GM12801 (cell line): ENCODE measurements around the gene SGO2.

Source experiments
- TF ChIP-seq, protein P1 (sequence below): IDR thresholded peaks from one replicate; pipeline ENCODE4 v1.5.1; 2011; ENCODE audit warnings: control low read depth; ENCODE audit not compliant: insufficient read length; ENCODE audit errors: extremely low read depth

Gene SGO2

DNA sequence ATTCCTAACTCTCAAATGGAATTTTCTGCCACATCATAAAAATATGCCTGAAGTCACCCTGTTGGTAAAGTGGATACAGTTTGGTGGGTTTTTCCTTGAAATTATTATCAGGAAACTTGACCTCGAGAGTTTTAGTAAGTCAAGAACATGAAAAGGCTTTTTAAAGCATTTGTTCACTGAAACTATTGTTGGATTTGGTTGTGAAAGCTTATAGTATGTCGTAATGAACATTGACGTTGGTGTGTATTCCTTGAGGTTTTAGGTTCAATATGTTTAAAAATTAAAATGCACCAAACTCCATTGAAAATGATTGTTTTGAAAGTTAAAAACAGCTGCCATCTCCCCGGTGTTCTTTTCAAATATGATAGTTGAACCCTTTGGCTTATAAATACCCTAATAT lies 90.6 kb downstream of the SGO2 start:
- TF ChIP-seq, protein P1, sequence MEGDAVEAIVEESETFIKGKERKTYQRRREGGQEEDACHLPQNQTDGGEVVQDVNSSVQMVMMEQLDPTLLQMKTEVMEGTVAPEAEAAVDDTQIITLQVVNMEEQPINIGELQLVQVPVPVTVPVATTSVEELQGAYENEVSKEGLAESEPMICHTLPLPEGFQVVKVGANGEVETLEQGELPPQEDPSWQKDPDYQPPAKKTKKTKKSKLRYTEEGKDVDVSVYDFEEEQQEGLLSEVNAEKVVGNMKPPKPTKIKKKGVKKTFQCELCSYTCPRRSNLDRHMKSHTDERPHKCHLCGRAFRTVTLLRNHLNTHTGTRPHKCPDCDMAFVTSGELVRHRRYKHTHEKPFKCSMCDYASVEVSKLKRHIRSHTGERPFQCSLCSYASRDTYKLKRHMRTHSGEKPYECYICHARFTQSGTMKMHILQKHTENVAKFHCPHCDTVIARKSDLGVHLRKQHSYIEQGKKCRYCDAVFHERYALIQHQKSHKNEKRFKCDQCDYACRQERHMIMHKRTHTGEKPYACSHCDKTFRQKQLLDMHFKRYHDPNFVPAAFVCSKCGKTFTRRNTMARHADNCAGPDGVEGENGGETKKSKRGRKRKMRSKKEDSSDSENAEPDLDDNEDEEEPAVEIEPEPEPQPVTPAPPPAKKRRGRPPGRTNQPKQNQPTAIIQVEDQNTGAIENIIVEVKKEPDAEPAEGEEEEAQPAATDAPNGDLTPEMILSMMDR: no peak

DNA sequence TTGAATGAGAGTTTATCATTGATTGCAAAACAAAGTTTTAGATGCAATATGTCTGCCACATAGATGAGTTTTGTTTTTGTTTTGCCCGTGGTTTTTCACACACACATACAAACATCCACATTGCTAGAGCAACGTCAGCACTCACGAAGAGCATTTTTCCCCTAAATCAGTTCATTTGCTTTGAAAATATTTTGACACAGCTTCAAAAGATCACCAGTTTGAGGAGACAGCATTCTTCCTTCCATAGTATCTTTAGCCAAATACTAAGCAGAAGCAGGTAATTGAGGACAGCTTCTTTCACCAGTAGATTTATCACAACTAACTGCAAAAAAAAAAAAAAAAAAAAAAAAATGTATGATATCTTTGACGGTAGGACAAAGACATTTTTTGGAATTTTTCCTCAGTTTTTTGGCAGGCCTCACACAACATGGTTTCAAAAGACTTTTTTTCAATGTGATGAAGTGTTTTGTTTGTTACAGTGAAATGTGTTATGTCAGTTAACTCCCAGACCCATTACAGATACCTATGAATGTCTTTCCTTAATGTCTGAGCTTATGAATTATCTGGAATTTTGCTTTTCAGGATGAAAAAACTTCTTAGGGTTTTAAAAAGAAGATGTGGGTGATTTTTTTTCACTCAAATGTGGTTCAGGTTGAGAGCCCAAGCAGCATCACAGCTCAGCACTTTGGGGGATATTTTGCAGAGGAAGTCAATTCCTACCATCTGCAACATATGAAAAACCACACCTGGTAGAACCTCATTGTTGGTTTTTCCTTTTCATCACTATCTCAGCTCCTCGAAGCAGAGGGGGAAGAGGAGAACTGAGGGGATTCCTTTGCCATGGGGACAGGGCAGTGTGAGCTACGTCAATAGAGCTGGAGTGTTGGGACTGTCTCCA lies 91.4 kb downstream of the SGO2 start:
- TF ChIP-seq, protein P1: no peak

DNA sequence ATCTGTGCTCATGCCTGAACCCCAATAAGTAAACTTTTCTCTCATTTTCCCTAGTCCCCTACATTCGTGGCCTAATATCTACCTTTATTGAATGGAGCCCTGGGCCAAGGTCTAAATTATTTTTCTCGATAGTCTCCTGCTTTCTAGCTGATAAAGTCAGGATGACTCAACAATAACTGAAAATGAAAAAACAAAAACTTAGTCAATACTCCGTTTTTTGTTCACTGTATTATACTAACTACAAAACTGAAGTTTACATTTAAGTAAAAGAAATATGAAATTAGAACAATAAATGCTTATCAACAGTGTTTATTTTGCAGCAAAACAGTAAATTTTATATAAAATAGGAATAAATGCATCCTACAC lies 92.0 kb downstream of the SGO2 start:
- TF ChIP-seq, protein P1: no peak

DNA sequence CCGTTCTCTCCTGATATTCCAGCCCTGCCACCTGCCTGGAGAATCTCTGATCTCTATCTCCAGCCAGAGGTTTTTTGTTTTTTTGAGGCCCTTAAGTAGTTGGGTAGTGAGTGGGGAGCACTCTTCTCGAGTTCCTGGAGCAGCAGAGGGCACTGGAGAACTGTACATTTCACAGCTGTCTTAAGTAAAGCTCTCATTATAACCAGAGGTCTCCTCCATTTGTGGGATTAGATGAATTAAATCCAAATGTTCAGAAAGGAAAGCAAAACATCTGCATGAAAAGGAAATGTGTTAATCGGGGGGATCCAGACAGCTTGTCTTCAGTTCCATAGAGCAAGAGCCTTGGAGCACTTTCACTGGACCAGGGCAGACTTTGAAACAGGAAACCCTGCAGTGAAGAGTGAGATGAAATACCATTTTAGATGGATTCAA lies 92.6 kb downstream of the SGO2 start:
- TF ChIP-seq, protein P1: no peak

DNA sequence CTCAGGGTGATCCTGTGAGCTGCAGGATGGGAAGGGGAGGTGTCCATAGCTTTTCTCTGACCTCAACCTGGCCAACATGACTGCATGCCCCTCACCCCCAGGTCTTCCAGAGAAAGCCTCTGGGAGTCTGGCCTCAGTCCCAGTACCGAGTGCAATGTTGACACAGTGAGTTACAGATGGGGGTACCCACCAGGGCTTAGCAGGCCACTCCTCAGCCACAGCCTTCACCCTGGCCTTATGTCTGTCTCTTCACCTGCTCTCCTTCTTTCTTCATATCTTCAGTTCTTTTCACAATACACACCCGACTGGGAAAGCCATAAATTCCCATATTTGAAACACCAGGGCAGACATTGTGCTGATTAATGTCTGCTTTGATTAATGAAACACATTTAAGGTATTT lies 93.3 kb downstream of the SGO2 start:
- TF ChIP-seq, protein P1: no peak

DNA sequence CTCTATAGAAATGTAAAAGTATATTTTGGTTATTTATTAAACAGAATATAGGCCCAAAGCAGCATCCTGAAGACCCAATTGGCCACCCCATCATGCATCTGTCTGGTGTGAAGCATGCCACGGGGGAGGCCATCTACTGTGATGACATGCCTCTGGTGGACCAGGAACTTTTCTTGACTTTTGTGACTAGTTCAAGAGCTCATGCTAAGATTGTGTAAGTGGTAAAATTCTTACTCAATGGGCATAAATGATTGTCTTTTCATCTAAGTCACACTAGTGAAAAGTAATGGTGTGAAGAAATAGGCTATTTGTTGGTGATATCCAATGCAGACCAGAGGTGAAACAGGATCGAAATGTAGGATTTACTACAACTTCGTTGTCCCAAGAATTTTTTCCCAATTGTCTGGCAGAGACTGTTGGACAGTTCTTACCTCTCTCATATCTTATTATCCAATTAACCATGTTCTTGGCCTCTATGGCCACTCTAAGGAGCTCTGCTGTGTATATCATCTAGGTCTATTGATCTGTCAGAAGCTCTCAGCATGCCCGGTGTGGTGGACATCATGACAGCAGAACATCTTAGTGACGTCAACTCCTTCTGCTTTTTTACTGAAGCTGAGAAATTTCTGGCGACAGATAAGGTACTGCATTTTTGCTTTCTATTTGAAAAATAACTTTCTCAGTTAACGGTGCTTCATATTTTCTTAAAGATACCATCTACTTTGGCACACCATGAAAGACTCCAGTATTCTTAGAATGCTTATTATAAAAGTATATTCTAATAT lies 94.8 kb downstream of the SGO2 start:
- TF ChIP-seq, protein P1: no peak

DNA sequence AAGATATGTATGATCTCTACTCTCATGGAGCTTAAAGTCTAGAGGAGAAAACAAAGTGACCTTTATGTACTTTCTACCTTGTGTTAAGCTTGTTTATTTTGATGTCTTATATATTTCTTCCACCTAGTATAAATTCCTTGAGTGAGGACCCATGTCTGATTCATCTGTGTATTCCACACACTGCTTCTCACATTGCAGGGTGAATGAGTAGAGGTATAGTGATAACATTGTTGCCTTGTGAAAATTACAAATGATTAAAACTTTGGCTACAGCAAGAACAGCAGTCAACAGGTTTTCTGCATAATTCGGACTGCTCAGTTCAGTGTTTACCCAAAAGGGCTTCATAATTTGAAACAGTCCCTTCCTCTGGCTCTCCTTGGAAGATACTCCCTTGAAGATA lies 96.1 kb downstream of the SGO2 start:
- TF ChIP-seq, protein P1: no peak
